HFFc6 (cell line): ENCODE data around the gene MAN2B2. TPM values are rescaled to one million over a fixed set of nuclear protein-coding genes. Genes with fewer than 3 reads are reported as not detected.

Source experiments
- DNase-seq: peaks from one replicate; pipeline ENCODE4 v3.0.0-alpha.2; 2018
- H3K27ac Mint-ChIP-seq: 2 replicates; pipeline ENCODE4 v1.8.0; 2020; ENCODE audit warnings: mild to moderate bottlenecking, mixed read lengths
- H3K27me3 Mint-ChIP-seq: 2 replicates; pipeline ENCODE4 v1.8.0; 2021; ENCODE audit warnings: mild to moderate bottlenecking, moderate library complexity, mixed read lengths; ENCODE audit not compliant: insufficient read depth
- H3K36me3 Mint-ChIP-seq: 2 replicates; pipeline ENCODE4 v1.8.0; 2021; ENCODE audit warnings: low read depth, mixed read lengths
- H3K4me1 Mint-ChIP-seq: 2 replicates; pipeline ENCODE4 v1.8.0; 2020; ENCODE audit warnings: low read depth, mixed read lengths
- H3K4me3 Mint-ChIP-seq: 2 replicates; pipeline ENCODE4 v1.8.0; 2020; ENCODE audit warnings: mild to moderate bottlenecking, moderate library complexity, mixed read lengths
- H3K9me3 Mint-ChIP-seq: 2 replicates; pipeline ENCODE4 v1.8.0; 2020; ENCODE audit warnings: mild to moderate bottlenecking, mixed read lengths
- CTCF ChIP-seq: fragments of 200-600 bp; sonication (generic); IDR thresholded peaks from 2 replicates; pipeline ENCODE4 v1.5.0; 2021; ENCODE audit warnings: antibody characterized with exemption, mild to moderate bottlenecking
- total RNA-seq, 6 experiments: library from RNA; stranded (reverse); fragmentation: NEBNext Ultra II Directional; extraction: Animal tissue kit (Norgen Biotek cat#: 25700); gene quantifications; 2 replicates in 1 of 6; 3 replicates in 5 of 6; pipeline ENCODE4 v1.2.3, GENCODE V29; 2021

MAN2B2 gene
- total RNA-seq, 6 experiments from 2014 or later = 35.8 to 44.5 (median 40.5) TPM

- no peak for DNase-seq
- TF ChIP-seq CTCF = no peak
- Mint-ChIP-seq H3K9me3 (peaks cover 9% of the 10 kb centered on the region), H3K4me3 (no peak overlapping the region), H3K4me1 (no peaks in the 10 kb centered on the region), H3K36me3 (peaks cover 4% of the 10 kb centered on the region; the same call in 1 of the 2 replicates), H3K27ac (no peak overlapping the region), H3K27me3 (peaks cover 30% of the 10 kb centered on the region)
Measured at GRCh38 chr4:6549445-6549844, 25.5 kb upstream of the MAN2B2 start.

- Mint-ChIP-seq H3K36me3 (peaks cover 4% of the 10 kb centered on the region; the same call in 1 of the 2 replicates), H3K4me1 (no peaks in the 10 kb centered on the region), H3K27me3 (peaks cover 34% of the 10 kb centered on the region), H3K4me3 (no peak overlapping the region), H3K27ac (no peak overlapping the region), H3K9me3 (peaks cover 9% of the 10 kb centered on the region)
- TF ChIP-seq CTCF = no peak
- no peak for DNase-seq
Measured at GRCh38 chr4:6549890-6550620, 24.9 kb upstream of the MAN2B2 start.

- no peak overlapping the region for H3K27ac Mint-ChIP-seq
- H3K36me3 Mint-ChIP-seq = peaks cover 4% of the 10 kb centered on the region; the same call in 1 of the 2 replicates
- H3K4me3 Mint-ChIP-seq = no peak overlapping the region
- no peak for TF ChIP-seq CTCF
- H3K4me1 Mint-ChIP-seq = no peaks in the 10 kb centered on the region
- no peak for DNase-seq
- H3K27me3 Mint-ChIP-seq = peaks cover 40% of the 10 kb centered on the region
- peaks cover 9% of the 10 kb centered on the region for H3K9me3 Mint-ChIP-seq
Measured at GRCh38 chr4:6550821-6551220, 24.2 kb upstream of the MAN2B2 start.

- Mint-ChIP-seq H3K4me3 (no peak overlapping the region), H3K27ac (no peak overlapping the region), H3K4me1 (no peaks in the 10 kb centered on the region), H3K27me3 (peaks cover 43% of the 10 kb centered on the region), H3K36me3 (peaks cover 4% of the 10 kb centered on the region; the same call in 1 of the 2 replicates), H3K9me3 (peaks cover 9% of the 10 kb centered on the region)
- no peak for TF ChIP-seq CTCF
- no peak for DNase-seq
Measured at GRCh38 chr4:6551660-6552059, 23.3 kb upstream of the MAN2B2 start.

GRCh38 chr4:6555519-6555918, 19.5 kb upstream of the MAN2B2 start:
- no peak for TF ChIP-seq CTCF
- Mint-ChIP-seq H3K27ac (no peak overlapping the region), H3K4me1 (peaks cover 4% of the 10 kb centered on the region), H3K4me3 (no peak overlapping the region), H3K27me3 (peaks cover 44% of the 10 kb centered on the region), H3K36me3 (peaks cover 4% of the 10 kb centered on the region; the same call in 1 of the 2 replicates), H3K9me3 (peaks cover 9% of the 10 kb centered on the region)
- no peak for DNase-seq
